Spleen (tissue), 11 donors: ENCODE data around the gene CLDN2. TPM values are rescaled to one million over a fixed set of nuclear protein-coding genes. Genes with fewer than 3 reads are reported as not detected.

Experiments
- DNase-seq: peaks from one replicate; pipeline ENCODE4 v3.0.0-alpha.2; 2020
- H3K27ac ChIP-seq, 8 donors: fragments of 200-600 bp; sonication (generic) in 7 of 8; 1 replicate in 4 of 8; 2 replicates in 4 of 8; pipeline versions ENCODE4 v1.5.0 to v1.8.0; 2016 to 2021; ENCODE audit warnings: inconsistent platforms in 4 of 8, mild to moderate bottlenecking in 4 of 8, moderate library complexity in 1 of 8
- H3K27me3 ChIP-seq, 7 donors: fragments of 200-600 bp; sonication (generic) in 6 of 7; replicated peaks in 1 of 7; 1 replicate in 4 of 7; 2 replicates in 3 of 7; pipeline versions ENCODE4 v1.5.0 to v1.8.0; 2016 to 2021; ENCODE audit warnings: inconsistent platforms in 3 of 7, mild to moderate bottlenecking in 1 of 7
- H3K36me3 ChIP-seq, 6 donors: fragments of 200-600 bp; sonication (generic) in 5 of 6; 1 replicate in 4 of 6; 2 replicates in 2 of 6; pipeline versions ENCODE4 v1.5.0 to v1.8.0; 2016 to 2021; ENCODE audit warnings: inconsistent platforms in 2 of 6
- H3K4me1 ChIP-seq, 6 donors: fragments of 200-600 bp; sonication (generic) in 5 of 6; 1 replicate in 3 of 6; 2 replicates in 3 of 6; pipeline versions ENCODE4 v1.5.0 to v1.8.0; 2016 to 2021; ENCODE audit warnings: inconsistent platforms in 3 of 6
- H3K4me3 ChIP-seq, 8 donors: fragments of 200-600 bp; sonication (generic) in 7 of 8; 1 replicate in 4 of 8; 2 replicates in 4 of 8; pipeline versions ENCODE4 v1.5.0 to v1.8.0; 2016 to 2021; ENCODE audit warnings: inconsistent platforms in 4 of 8, mild to moderate bottlenecking in 4 of 8, moderate library complexity in 2 of 8
- H3K9me3 ChIP-seq, 8 donors: fragments of 200-600 bp; sonication (generic) in 7 of 8; 1 replicate in 4 of 8; 2 replicates in 4 of 8; pipeline versions ENCODE4 v1.5.0 to v1.8.0; 2016 to 2021; ENCODE audit warnings: inconsistent platforms in 4 of 8
- POLR2A ChIP-seq, 3 donors: fragments of 450-650 bp; IDR thresholded peaks; one replicate each; pipeline ENCODE4 v1.5.1; 2017; ENCODE audit warnings: antibody characterized with exemption in 3 of 3, mild to moderate bottlenecking in 1 of 3
- POLR2AphosphoS5 ChIP-seq, 3 donors: sonication (generic); formaldehyde crosslinking; IDR thresholded peaks; one replicate each; pipeline ENCODE4 v1.5.1; 2017; ENCODE audit warnings: antibody characterized with exemption in 3 of 3
- WGBS, 5 donors: extraction: QIAGEN DNeasy Blood & Tissue Kit in 3 of 5; methylation state at CpG; one replicate each; pipeline versions ENCODE4 v1.1.5 to v1.1.7; 2013 to 2018; 5-methylcytosine and 5-hydroxymethylcytosine counted together
- intact Hi-C: fragments of 100-400 bp; cut with DNase I; formaldehyde crosslinking; loops from one replicate; pipeline ENCODE4 v1.15.0; 2023; ENCODE audit warnings: low total_unique reads
- polyA plus RNA-seq, 3 donors: library from polyadenylated mRNA; stranded (reverse); fragments of 200-250 nt; gene quantifications; one replicate each; pipeline ENCODE4 v1.2.1, GENCODE V29; 2013
- total RNA-seq, 7 donors: library from RNA; depleted of rRNA in 3 of 7; stranded (reverse); fragments of >200 nt in 3 of 7; fragmentation: NEBNext Ultra II Directional in 4 of 7; extraction: Animal tissue kit (Norgen Biotek cat#: 25700) in 4 of 7; gene quantifications; one replicate each; pipeline versions ENCODE4 v1.1.0 to v1.2.1, GENCODE V29; 2016 to 2021
- TF ChIP-seq, protein P1 (sequence below), 11 experiments: fragments of 200-600 bp in 7 of 11; fragments of 450-650 bp in 4 of 11; sonication (generic) in 4 of 11; IDR thresholded peaks in 8 of 11; conservative IDR thresholded peaks in 3 of 11; 1 replicate in 7 of 11; 2 replicates in 4 of 11; pipeline versions ENCODE4 v1.4.0 to v1.8.0; 2016 to 2021; ENCODE audit warnings: antibody characterized with exemption in 11 of 11, inconsistent platforms in 4 of 11, mild to moderate bottlenecking in 1 of 11
- donor health status: healthy with polysubstance abuse.
- donor health status: DM: no; HTN: no; CAD: no; lungs with moderate emphysema.
- donor health status: DM: no; HTN: no; CAD: no.
- donor health status: Bipolar disorder and iron deficiency.
- donor health status: healthy.
- donor health status: DM: no; HTN: no; CAD: no.
- donor health status: DM: yes; HTN: yes; CAD: no.

CLDN2 gene
- total and polyA plus RNA-seq, 10 donors: not detected

DNA sequence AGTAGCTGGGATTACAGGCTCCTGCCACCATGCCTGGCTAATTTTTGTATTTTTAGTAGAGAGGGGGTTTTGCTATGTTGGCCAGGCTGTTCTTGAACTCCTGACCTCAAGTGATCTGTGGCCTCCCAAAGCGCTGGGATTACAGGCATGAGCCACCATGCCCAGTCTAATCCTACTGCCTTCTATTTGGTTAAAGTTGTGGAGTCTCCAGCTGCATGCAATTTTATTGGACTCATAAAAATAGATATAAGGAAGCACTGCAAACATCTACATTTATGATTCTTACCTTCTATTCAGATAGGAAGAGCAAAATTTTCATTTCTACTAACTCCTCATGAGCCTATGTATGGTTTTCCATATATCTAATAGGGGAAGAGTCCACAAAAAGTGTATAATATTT is 30.7 kb upstream of the CLDN2 start:
- Histone ChIP-seq H3K36me3 (no peaks in the 10 kb centered on the region), H3K4me1 (no peaks in the 10 kb centered on the region), H3K9me3 (no peaks in the 10 kb centered on the region), H3K27ac (no peak overlapping the region), H3K27me3 (peaks cover 0 to 32% (median 0%) of the 10 kb centered on the region in 7 donors), H3K4me3 (no peak overlapping the region)
- intact Hi-C loops: no loop called here
- TF ChIP-seq POLR2AphosphoS5 (IDR thresholded peaks at IDR 0.05) (no peak), POLR2A (IDR thresholded peaks at IDR 0.05) (no peak)
- TF ChIP-seq, protein P1, sequence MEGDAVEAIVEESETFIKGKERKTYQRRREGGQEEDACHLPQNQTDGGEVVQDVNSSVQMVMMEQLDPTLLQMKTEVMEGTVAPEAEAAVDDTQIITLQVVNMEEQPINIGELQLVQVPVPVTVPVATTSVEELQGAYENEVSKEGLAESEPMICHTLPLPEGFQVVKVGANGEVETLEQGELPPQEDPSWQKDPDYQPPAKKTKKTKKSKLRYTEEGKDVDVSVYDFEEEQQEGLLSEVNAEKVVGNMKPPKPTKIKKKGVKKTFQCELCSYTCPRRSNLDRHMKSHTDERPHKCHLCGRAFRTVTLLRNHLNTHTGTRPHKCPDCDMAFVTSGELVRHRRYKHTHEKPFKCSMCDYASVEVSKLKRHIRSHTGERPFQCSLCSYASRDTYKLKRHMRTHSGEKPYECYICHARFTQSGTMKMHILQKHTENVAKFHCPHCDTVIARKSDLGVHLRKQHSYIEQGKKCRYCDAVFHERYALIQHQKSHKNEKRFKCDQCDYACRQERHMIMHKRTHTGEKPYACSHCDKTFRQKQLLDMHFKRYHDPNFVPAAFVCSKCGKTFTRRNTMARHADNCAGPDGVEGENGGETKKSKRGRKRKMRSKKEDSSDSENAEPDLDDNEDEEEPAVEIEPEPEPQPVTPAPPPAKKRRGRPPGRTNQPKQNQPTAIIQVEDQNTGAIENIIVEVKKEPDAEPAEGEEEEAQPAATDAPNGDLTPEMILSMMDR (IDR thresholded peaks at IDR 0.05 in 8 of 11, conservative IDR thresholded peaks at IDR 0.05 in 3 of 11): no peak
- 73 to 90% (median 76%) methylated on average over 1 of the region's 1 CpG for WGBS, 5 donors
- no peak for DNase-seq

- intact Hi-C loops: loop anchor here (10.0 kb wide), 2 partner anchors 63 to 1003 kb away; no protein-coding TSS in a partner anchor
- H3K27ac ChIP-seq: no peak overlapping the region
- no peaks in the 10 kb centered on the region for H3K9me3 ChIP-seq
- TF ChIP-seq, protein P1 (IDR thresholded peaks at IDR 0.05 in 8 of 11, conservative IDR thresholded peaks at IDR 0.05 in 3 of 11): no peak
- no peak for TF ChIP-seq POLR2AphosphoS5 (IDR thresholded peaks at IDR 0.05)
- 60 to 86% (median 75%) methylated on average over 7 of the region's 7 CpGs for WGBS, 5 donors
- H3K4me3 ChIP-seq: no peak overlapping the region
- H3K27me3 ChIP-seq: peaks cover 0 to 46% (median 0%) of the 10 kb centered on the region in 7 donors
- H3K4me1 ChIP-seq: no peaks in the 10 kb centered on the region
- no peak for DNase-seq
- H3K36me3 ChIP-seq: no peaks in the 10 kb centered on the region
These were observed 28.3 kb upstream of the CLDN2 start for GRCh38 chrX:106891762-106892460.

GRCh38 chrX:106894392-106894909 is 25.8 kb upstream of the CLDN2 start:
- Histone ChIP-seq H3K4me1 (no peaks in the 10 kb centered on the region), H3K36me3 (no peaks in the 10 kb centered on the region), H3K27ac (no peak overlapping the region), H3K4me3 (no peak overlapping the region), H3K9me3 (no peaks in the 10 kb centered on the region), H3K27me3 (peaks cover 0 to 42% (median 0%) of the 10 kb centered on the region in 7 donors)
- WGBS, 5 donors: 26 to 83% (median 28%) methylated on average over 1 to 6 of the region's 6 CpGs
- DNase-seq: no peak
- intact Hi-C loops: loop anchor here (10.0 kb wide), 2 partner anchors 60 to 1000 kb away; no protein-coding TSS in a partner anchor
- TF ChIP-seq, protein P1 (IDR thresholded peaks at IDR 0.05 in 8 of 11, conservative IDR thresholded peaks at IDR 0.05 in 3 of 11): peak in 10 of 11 experiments; percentile 22 to 77 (median 73)
- TF ChIP-seq POLR2AphosphoS5 (IDR thresholded peaks at IDR 0.05): no peak

DNA sequence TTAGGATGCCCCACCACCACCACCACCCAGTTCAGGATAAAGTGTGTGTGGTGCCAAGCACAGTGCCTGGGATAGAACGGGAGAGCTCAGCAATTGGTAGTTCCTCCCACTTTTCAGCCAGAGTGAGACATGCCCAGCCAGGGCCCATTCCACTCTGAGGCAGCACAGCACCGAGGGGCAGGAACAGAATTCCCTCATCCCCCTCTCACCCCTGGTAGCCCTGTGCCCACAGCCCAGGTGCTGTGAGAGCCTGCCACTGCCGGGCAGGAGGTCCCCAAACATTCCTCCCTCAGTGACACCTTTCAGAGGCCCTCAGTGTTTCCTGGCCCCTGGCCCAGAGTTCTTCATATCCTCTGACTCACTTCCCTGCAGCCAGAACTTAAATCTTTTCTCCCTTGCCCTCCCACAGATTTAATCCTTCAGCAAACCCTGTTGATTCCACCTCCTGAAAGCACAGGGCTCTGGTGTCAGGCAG is 25.2 kb upstream of the CLDN2 start:
- no peak overlapping the region for H3K27ac ChIP-seq
- intact Hi-C loops: loop anchor here (10.0 kb wide), 2 partner anchors 60 to 1000 kb away; no protein-coding TSS in a partner anchor
- 39 to 71% (median 53%) methylated on average over 3 of the region's 3 CpGs for WGBS, 5 donors

More for the DNA sequence above, 25.2 kb upstream of the CLDN2 start:
- H3K36me3 ChIP-seq: no peaks in the 10 kb centered on the region
- TF ChIP-seq, protein P1 (IDR thresholded peaks at IDR 0.05 in 8 of 11, conservative IDR thresholded peaks at IDR 0.05 in 3 of 11): no peak
- no peak for TF ChIP-seq POLR2AphosphoS5 (IDR thresholded peaks at IDR 0.05)
- TF ChIP-seq POLR2A (IDR thresholded peaks at IDR 0.05): no peak
- no peaks in the 10 kb centered on the region for H3K4me1 ChIP-seq
- no peak overlapping the region for H3K4me3 ChIP-seq
- no peaks in the 10 kb centered on the region for H3K9me3 ChIP-seq
- DNase-seq: no peak
- H3K27me3 ChIP-seq: peaks cover 0 to 39% (median 0%) of the 10 kb centered on the region in 7 donors
